ENCODE measurements around the gene IL1RL2.

DNA sequence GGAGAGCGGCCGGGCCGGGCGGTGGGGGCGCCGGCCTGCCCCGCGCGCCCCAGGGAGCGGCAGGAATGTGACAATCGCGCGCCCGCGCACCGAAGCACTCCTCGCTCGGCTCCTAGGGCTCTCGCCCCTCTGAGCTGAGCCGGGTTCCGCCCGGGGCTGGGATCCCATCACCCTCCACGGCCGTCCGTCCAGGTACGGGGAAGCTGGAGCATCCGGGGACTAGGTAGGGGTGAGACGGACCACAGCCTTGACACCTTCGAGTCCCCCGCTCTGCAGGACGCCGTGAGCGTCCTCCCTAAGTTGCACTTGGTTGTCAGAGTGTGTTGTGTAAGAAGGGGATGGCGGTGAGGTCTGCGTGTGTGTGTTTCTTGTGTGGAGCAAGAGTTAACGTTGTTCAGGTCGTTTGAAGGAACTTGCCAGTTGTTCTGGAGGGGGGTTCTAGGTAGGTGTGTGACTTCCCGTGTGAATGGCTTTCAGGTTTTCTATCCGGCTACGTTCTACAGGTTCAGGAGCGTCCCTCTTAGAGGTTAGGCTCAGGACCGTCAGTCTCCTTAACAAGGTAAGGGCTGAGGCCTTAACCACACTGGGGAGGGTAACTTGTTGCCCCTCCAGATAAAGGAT is 43.9 kb upstream of the IL1RL2 start:
- TF ChIP-seq POLR2A (IDR thresholded peaks at IDR 0.05; ENCODE audit: borderline replicate concordance, extremely low read depth, insufficient read depth, insufficient read length) (no peak), FOSL1 (IDR thresholded peaks at IDR 0.05; ENCODE audit: low read depth) (no peak), TCF7L2 (IDR thresholded peaks at IDR 0.05; ENCODE audit: borderline replicate concordance, extremely low read depth, insufficient read depth, insufficient read length) (no peak), POLR2AphosphoS5 (IDR thresholded peaks at IDR 0.05; ENCODE audit: low read depth, low read length) (no peak), EZH2 (IDR thresholded peaks at IDR 0.05) (no peak)
- TF ChIP-seq, protein P1, sequence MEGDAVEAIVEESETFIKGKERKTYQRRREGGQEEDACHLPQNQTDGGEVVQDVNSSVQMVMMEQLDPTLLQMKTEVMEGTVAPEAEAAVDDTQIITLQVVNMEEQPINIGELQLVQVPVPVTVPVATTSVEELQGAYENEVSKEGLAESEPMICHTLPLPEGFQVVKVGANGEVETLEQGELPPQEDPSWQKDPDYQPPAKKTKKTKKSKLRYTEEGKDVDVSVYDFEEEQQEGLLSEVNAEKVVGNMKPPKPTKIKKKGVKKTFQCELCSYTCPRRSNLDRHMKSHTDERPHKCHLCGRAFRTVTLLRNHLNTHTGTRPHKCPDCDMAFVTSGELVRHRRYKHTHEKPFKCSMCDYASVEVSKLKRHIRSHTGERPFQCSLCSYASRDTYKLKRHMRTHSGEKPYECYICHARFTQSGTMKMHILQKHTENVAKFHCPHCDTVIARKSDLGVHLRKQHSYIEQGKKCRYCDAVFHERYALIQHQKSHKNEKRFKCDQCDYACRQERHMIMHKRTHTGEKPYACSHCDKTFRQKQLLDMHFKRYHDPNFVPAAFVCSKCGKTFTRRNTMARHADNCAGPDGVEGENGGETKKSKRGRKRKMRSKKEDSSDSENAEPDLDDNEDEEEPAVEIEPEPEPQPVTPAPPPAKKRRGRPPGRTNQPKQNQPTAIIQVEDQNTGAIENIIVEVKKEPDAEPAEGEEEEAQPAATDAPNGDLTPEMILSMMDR (IDR thresholded peaks at IDR 0.05 in 2 of 3, conservative IDR thresholded peaks at IDR 0.05 in 1 of 3; ENCODE audit: borderline replicate concordance in 1 of 3, insufficient read depth in 1 of 3, low read depth in 2 of 3, low read length in 2 of 3): no peak
- TF ChIP-seq, protein P2, sequence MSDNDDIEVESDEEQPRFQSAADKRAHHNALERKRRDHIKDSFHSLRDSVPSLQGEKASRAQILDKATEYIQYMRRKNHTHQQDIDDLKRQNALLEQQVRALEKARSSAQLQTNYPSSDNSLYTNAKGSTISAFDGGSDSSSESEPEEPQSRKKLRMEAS (IDR thresholded peaks at IDR 0.05): no peak

Measured in HCT116 (cell line).